Astrocyte (in vitro differentiated cells and primary cell): ENCODE measurements around the gene CABP2. TPM values are rescaled to one million over a fixed set of nuclear protein-coding genes. Genes with fewer than 3 reads are reported as not detected.
A peak's percentile ranks its signal among the peaks of the same experiment; 100 is the strongest.

ENCODE experiments used
- DNase-seq: peaks from one replicate; pipeline ENCODE4 v3.0.0-alpha.2; 2010; ENCODE audit warnings: low read depth
- FAIRE-seq: peaks from 2 replicates; lab custom pipeline; 2011; peaks lifted over from hg19 to GRCh38; lab: Jason Lieb, UNC
- H2AFZ ChIP-seq: 2 replicates; pipeline ENCODE4 v1.6.0; 2012; ENCODE audit warnings: low read depth, low read length, inconsistent platforms
- H3K27ac ChIP-seq: 2 replicates; pipeline ENCODE4 v1.5.1; 2011; ENCODE audit warnings: low read depth, low read length, inconsistent platforms
- H3K27me3 ChIP-seq: 2 replicates; pipeline ENCODE4 v1.6.0; 2011; ENCODE audit warnings: low read length, inconsistent platforms; ENCODE audit not compliant: insufficient read depth
- H3K36me3 ChIP-seq: 2 replicates; pipeline ENCODE4 v1.5.1; 2011; ENCODE audit warnings: low read length, inconsistent platforms; ENCODE audit not compliant: insufficient read depth
- H3K4me1 ChIP-seq: 2 replicates; pipeline ENCODE4 v1.5.1; 2011; ENCODE audit warnings: low read length, inconsistent platforms; ENCODE audit not compliant: insufficient read depth
- H3K4me2 ChIP-seq: 2 replicates; pipeline ENCODE4 v1.6.0; 2012; ENCODE audit warnings: low read length, inconsistent platforms
- H3K4me3 ChIP-seq: 2 replicates; pipeline ENCODE4 v1.5.1; 2011; ENCODE audit warnings: low read depth, mild to moderate bottlenecking, low read length, inconsistent platforms; ENCODE audit not compliant: insufficient read depth
- H3K79me2 ChIP-seq: 2 replicates; pipeline ENCODE4 v1.6.0; 2012; ENCODE audit warnings: mild to moderate bottlenecking, low read length, inconsistent platforms; ENCODE audit not compliant: insufficient read depth
- H3K9ac ChIP-seq: 2 replicates; pipeline ENCODE4 v1.6.0; 2012; ENCODE audit warnings: mild to moderate bottlenecking, low read length, inconsistent platforms
- H3K9me3 ChIP-seq: 2 replicates; pipeline ENCODE4 v1.5.1; 2012; ENCODE audit warnings: low read depth, mild to moderate bottlenecking, low read length, inconsistent platforms; ENCODE audit not compliant: insufficient read depth
- H4K20me1 ChIP-seq: 2 replicates; pipeline ENCODE4 v1.6.0; 2012; ENCODE audit warnings: low read length, inconsistent platforms; ENCODE audit not compliant: insufficient read depth
- H3K27ac Mint-ChIP-seq: one replicate; pipeline ENCODE4 v1.8.0; 2021; ENCODE audit warnings: mild to moderate bottlenecking, mixed read lengths; ENCODE audit not compliant: unreplicated experiment
- H3K27me3 Mint-ChIP-seq: one replicate; pipeline ENCODE4 v1.8.0; 2021; ENCODE audit warnings: low read depth, mixed read lengths; ENCODE audit not compliant: unreplicated experiment
- H3K36me3 Mint-ChIP-seq: one replicate; pipeline ENCODE4 v1.8.0; 2021; ENCODE audit warnings: low read depth, mixed read lengths; ENCODE audit not compliant: unreplicated experiment
- H3K4me1 Mint-ChIP-seq: one replicate; pipeline ENCODE4 v1.8.0; 2021; ENCODE audit warnings: low read depth, mixed read lengths; ENCODE audit not compliant: unreplicated experiment
- H3K4me3 Mint-ChIP-seq: one replicate; pipeline ENCODE4 v1.8.0; 2021; ENCODE audit warnings: mild to moderate bottlenecking, moderate library complexity, mixed read lengths; ENCODE audit not compliant: unreplicated experiment
- H3K9me3 Mint-ChIP-seq: one replicate; pipeline ENCODE4 v1.8.0; 2021; ENCODE audit warnings: mild to moderate bottlenecking, mixed read lengths; ENCODE audit not compliant: unreplicated experiment
- EZH2 ChIP-seq: IDR thresholded peaks from 2 replicates; pipeline ENCODE4 v1.6.1; 2012; ENCODE audit warnings: mild to moderate bottlenecking, low read length, inconsistent platforms; ENCODE audit not compliant: insufficient read depth
- total RNA-seq: library from RNA; stranded (reverse); gene quantifications from 2 replicates; pipeline ENCODE4 v1.2.1, GENCODE V29; 2021
- TF ChIP-seq, protein P1 (sequence below): IDR thresholded peaks from 2 replicates; pipeline ENCODE4 v1.5.1; 2011; ENCODE audit warnings: low read depth, mild to moderate bottlenecking, inconsistent platforms, low read length, moderate library complexity; ENCODE audit not compliant: insufficient read depth

CABP2 gene
- total RNA-seq, 1 donor from 2014 or later, result not detected

DNA sequence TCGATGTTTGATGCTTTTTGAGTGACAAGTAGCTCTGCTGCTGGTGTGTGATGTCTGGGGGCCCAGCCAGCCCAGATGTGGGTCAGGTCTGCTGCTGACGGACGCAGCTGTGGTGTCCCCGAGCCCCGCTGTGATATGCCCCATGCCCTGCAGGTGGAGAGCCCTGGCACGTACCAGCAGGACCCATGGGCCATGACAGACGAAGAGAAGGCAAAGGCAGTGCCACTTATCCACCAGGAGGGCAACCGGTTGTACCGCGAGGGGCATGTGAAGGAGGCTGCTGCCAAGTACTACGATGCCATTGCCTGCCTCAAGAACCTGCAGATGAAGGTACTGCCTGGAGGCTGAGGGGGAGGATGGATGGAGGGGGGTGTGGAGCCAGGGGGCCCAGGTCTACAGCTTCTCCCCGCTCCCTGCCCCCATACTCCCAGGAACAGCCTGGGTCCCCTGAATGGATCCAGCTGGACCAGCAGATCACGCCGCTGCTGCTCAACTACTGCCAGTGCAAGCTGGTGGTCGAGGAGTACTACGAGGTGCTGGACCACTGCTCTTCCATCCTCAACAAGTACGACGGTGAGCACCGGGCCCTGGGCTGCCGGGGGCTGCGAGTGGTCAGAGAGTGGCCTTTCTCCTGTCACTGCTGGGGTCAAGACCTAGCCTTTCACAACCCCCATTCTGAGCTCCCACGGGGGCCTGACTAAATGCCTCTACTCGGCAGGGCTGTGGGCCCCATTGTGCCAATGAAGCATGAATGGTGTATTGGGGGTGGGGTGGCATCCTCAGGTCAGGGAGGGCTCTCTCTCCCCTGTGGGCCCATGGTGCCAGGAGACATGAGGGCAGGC lies 33.1 kb downstream of the CABP2 start:
- Mint-ChIP-seq H3K36me3 (peaks cover 14% of the 10 kb centered on the region), H3K4me1 (peaks cover 2% of the 10 kb centered on the region), H3K27me3 (no peaks in the 10 kb centered on the region), H3K9me3 (peaks cover 2% of the 10 kb centered on the region), H3K4me3 (no peak overlapping the region), H3K27ac (peak overlapping the region; percentile 53)
- Histone ChIP-seq H3K9me3 (no peaks in the 10 kb centered on the region), H4K20me1 (peaks cover 19% of the 10 kb centered on the region), H3K27me3 (no peaks in the 10 kb centered on the region), H3K9ac (no peak overlapping the region), H2AFZ (no peak overlapping the region), H3K79me2 (peaks cover 9% of the 10 kb centered on the region), H3K4me3 (no peak overlapping the region), H3K4me1 (no peaks in the 10 kb centered on the region), H3K4me2 (no peak overlapping the region), H3K27ac (no peak overlapping the region), H3K36me3 (peaks cover 5% of the 10 kb centered on the region)
- FAIRE-seq (no peak), DNase-seq (no peak)
- TF ChIP-seq, protein P1, sequence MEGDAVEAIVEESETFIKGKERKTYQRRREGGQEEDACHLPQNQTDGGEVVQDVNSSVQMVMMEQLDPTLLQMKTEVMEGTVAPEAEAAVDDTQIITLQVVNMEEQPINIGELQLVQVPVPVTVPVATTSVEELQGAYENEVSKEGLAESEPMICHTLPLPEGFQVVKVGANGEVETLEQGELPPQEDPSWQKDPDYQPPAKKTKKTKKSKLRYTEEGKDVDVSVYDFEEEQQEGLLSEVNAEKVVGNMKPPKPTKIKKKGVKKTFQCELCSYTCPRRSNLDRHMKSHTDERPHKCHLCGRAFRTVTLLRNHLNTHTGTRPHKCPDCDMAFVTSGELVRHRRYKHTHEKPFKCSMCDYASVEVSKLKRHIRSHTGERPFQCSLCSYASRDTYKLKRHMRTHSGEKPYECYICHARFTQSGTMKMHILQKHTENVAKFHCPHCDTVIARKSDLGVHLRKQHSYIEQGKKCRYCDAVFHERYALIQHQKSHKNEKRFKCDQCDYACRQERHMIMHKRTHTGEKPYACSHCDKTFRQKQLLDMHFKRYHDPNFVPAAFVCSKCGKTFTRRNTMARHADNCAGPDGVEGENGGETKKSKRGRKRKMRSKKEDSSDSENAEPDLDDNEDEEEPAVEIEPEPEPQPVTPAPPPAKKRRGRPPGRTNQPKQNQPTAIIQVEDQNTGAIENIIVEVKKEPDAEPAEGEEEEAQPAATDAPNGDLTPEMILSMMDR, result no peak
- no peak for TF ChIP-seq EZH2

DNA sequence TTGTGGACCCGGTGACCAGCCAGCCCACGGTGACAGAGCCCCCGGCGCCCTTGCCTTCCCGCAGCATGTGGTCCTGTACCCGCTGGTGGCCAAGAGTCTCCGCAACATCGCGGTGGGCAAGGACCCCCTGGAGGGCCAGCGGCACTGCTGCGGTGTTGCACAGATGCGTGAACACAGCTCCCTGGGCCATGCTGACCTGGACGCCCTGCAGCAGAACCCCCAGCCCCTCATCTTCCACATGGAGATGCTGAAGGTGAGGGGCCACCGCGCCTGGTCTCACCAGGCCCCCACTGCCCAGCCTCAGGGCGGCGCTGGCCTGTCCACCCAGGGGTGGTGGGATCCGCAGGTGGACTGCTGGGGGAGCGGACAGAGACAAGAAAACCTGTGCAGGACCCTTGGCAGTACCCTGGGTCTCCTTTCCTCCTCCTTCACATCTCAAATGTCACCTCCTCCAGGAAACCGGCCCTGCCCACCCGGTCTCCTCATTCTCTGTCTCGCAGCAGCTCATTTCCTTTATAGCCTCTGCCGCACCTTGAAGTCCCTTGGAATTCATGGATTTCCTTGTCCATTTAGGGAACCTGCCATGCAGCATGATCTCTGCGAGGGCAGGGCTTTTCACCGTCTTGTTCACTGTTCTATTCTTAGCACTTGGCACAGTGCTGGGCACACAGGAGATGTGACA lies 33.9 kb downstream of the CABP2 start:
- TF ChIP-seq EZH2, result no peak
- TF ChIP-seq, protein P1, result no peak
- DNase-seq, result no peak

More for the DNA sequence above, 33.9 kb downstream of the CABP2 start:
- no peak overlapping the region for H2AFZ ChIP-seq
- H3K27me3 ChIP-seq, result no peaks in the 10 kb centered on the region
- no peak overlapping the region for H3K27ac ChIP-seq
- Mint-ChIP-seq H3K9me3 (peaks cover 2% of the 10 kb centered on the region), H3K27ac (peak overlapping the region; percentile 53), H3K4me1 (peaks cover 6% of the 10 kb centered on the region), H3K4me3 (no peak overlapping the region), H3K27me3 (no peaks in the 10 kb centered on the region), H3K36me3 (peaks cover 20% of the 10 kb centered on the region)
- H3K36me3 ChIP-seq, result peaks cover 5% of the 10 kb centered on the region
- H3K79me2 ChIP-seq, result peaks cover 16% of the 10 kb centered on the region
- FAIRE-seq, result no peak
- peaks cover 25% of the 10 kb centered on the region for H4K20me1 ChIP-seq
- no peak overlapping the region for H3K4me2 ChIP-seq
- H3K4me3 ChIP-seq, result no peak overlapping the region
- no peaks in the 10 kb centered on the region for H3K9me3 ChIP-seq
- no peaks in the 10 kb centered on the region for H3K4me1 ChIP-seq
- H3K9ac ChIP-seq, result no peak overlapping the region
